K562 (cell line): ENCODE data around the gene INHA. TPM values are rescaled to one million over a fixed set of nuclear protein-coding genes. Genes with fewer than 3 reads are reported as not detected.

Experiments used
- BACH1 ChIP-seq: fragments of 200-800 bp; sonication (Bioruptor generic); IDR thresholded peaks from 2 replicates; pipeline ENCODE4 v1.6.1; 2016; ENCODE audit warnings: missing genetic modification characterization, missing compliant biosample characterization
- CEBPB ChIP-seq: fragments of 450-650 bp; IDR thresholded peaks from 2 replicates; pipeline ENCODE4 v1.6.1; 2016; ENCODE audit warnings: missing genetic modification characterization, missing compliant biosample characterization
- ELF4 ChIP-seq: fragments of 450-650 bp; formaldehyde crosslinking; IDR thresholded peaks from 2 replicates; pipeline ENCODE4 v1.4.0; 2022; ENCODE audit warnings: missing genetic modification characterization
- EP300 ChIP-seq: IDR thresholded peaks from 2 replicates; pipeline ENCODE4 v1.6.1; 2012; ENCODE audit warnings: low read length, improper control_type of control experiment
- ETV5 ChIP-seq: sonication (generic); formaldehyde crosslinking; IDR thresholded peaks from 2 replicates; pipeline ENCODE4 v1.4.0; 2020; ENCODE audit warnings: low read depth, mild to moderate bottlenecking, missing genetic modification reagents
- EZH2 ChIP-seq: IDR thresholded peaks from 2 replicates; pipeline ENCODE4 v1.6.1; 2012; ENCODE audit warnings: low read depth, mild to moderate bottlenecking, inconsistent platforms, low read length, borderline replicate concordance
- HNRNPH1 ChIP-seq: fragments of 200-400 bp; formaldehyde crosslinking; optimal IDR thresholded peaks from 2 replicates; pipeline ENCODE3; 2017; ENCODE audit warnings: low read depth, mild to moderate bottlenecking, low read length, moderate library complexity
- IFI16 ChIP-seq: fragments of 250-450 bp; sonication (Bioruptor Pico); IDR thresholded peaks from 2 replicates; pipeline ENCODE4 v2.1.2; 2022; ENCODE audit warnings: mild to moderate bottlenecking, inconsistent platforms
- JUND ChIP-seq, 2 experiments: IDR thresholded peaks; 2 replicates in 1 of 2; 3 replicates in 1 of 2; pipeline ENCODE4 v1.6.1; 2011; ENCODE audit warnings: borderline replicate concordance in 2 of 2, low read depth in 2 of 2, low read length in 2 of 2, improper control_type of control experiment in 1 of 2, missing biosample characterization in 1 of 2, missing genetic modification characterization in 1 of 2, missing genetic modification reagents in 1 of 2
- KAT7 ChIP-seq: sonication (generic); formaldehyde crosslinking; IDR thresholded peaks from 2 replicates; pipeline ENCODE4 v1.8.0; 2022; ENCODE audit warnings: missing genetic modification reagents, mild to moderate bottlenecking, borderline replicate concordance
- KLF10 ChIP-seq: fragments of 250-450 bp; sonication (Bioruptor Pico); IDR thresholded peaks from 2 replicates; pipeline ENCODE4 v1.6.1; 2021; ENCODE audit warnings: matching md5 sums
- NFIX ChIP-seq: fragments of 250-450 bp; sonication (Bioruptor Pico); IDR thresholded peaks from 2 replicates; pipeline ENCODE4 v1.4.0; 2020; ENCODE audit warnings: low read depth, mild to moderate bottlenecking, moderate library complexity
- NKRF ChIP-seq: fragments of 450-650 bp; IDR thresholded peaks from 2 replicates; pipeline ENCODE4 v1.6.1; 2016; ENCODE audit warnings: borderline replicate concordance
- NR2C1 ChIP-seq, 2 experiments: fragments of 450-650 bp; IDR thresholded peaks; 2 replicates each; pipeline ENCODE4 v1.6.1; 2017; ENCODE audit warnings: mild to moderate bottlenecking in 2 of 2, antibody characterized with exemption in 1 of 2, inconsistent platforms in 1 of 2, missing compliant biosample characterization in 1 of 2, missing genetic modification characterization in 1 of 2
- TCF7L2 ChIP-seq: fragments of 150-350 bp; IDR thresholded peaks from 2 replicates; pipeline ENCODE4 v1.6.1; 2016; ENCODE audit warnings: low read depth, mild to moderate bottlenecking, low read length, moderate library complexity
- ZNF212 ChIP-seq: fragments of 450-650 bp; formaldehyde crosslinking; IDR thresholded peaks from 2 replicates; pipeline ENCODE4 v1.4.0; 2020; ENCODE audit warnings: mild to moderate bottlenecking
- ZNF280A ChIP-seq: fragments of 450-650 bp; IDR thresholded peaks from 2 replicates; pipeline ENCODE4 v1.6.1; 2018; ENCODE audit warnings: mild to moderate bottlenecking, low read depth; ENCODE audit not compliant: partially characterized antibody
- ZNF398 ChIP-seq: fragments of 250-450 bp; sonication (Bioruptor Pico); IDR thresholded peaks from 2 replicates; pipeline ENCODE4 v1.8.0; 2021; ENCODE audit warnings: moderate library complexity, mild to moderate bottlenecking, inconsistent platforms
- ZNF79 ChIP-seq: fragments of 250-450 bp; sonication (Bioruptor Pico); IDR thresholded peaks from 2 replicates; pipeline ENCODE4 v1.4.0; 2020; ENCODE audit warnings: low read depth, mild to moderate bottlenecking, moderate library complexity
- polyA plus RNA-seq, 8 experiments: library from polyadenylated mRNA; depleted of rRNA in 4 of 8; stranded (reverse) in 5 of 8; unstranded in 3 of 8; fragments of >200 nt; fragmentation: Nextera tagmentation in 2 of 8; fragmentation: Illumina TruSeq in 1 of 8; extraction: Ambion mirVana in 2 of 8; extraction: Trizol in 1 of 8; gene quantifications; 2 replicates each; pipeline versions ENCODE4 v1.2.1 to v1.2.3, GENCODE V29; 2011 to 2014; ENCODE audit warnings: inconsistent platforms in 1 of 8, missing spikeins in 1 of 8
- total RNA-seq, 7 experiments: library from RNA; depleted of rRNA in 6 of 7; stranded (reverse); fragments of >200 nt in 6 of 7; fragmentation: Illumina TruSeq in 2 of 7; extraction: Trizol in 2 of 7; gene quantifications; 2 replicates each; pipeline versions ENCODE4 v1.2.1 to v1.2.3, GENCODE V29; 2011 to 2021; ENCODE audit warnings: low replicate concordance in 1 of 7
- TF ChIP-seq, protein P1 (sequence below): fragments of 450-650 bp; IDR thresholded peaks from 2 replicates; pipeline ENCODE4 v1.6.1; 2014; ENCODE audit warnings: low read depth, mild to moderate bottlenecking, moderate library complexity, borderline replicate concordance

The INHA gene
- total and polyA plus RNA-seq, 9 of the 15 experiments (the other 6 are each of a cell fraction or from before 2014, with no cell fraction given), result 0.07 to 1.9 (median 0.40) TPM

- no peak; the same call in 1 of the 2 replicates for TF ChIP-seq ETV5 (CRISPR knock-in tag)
- no peak for TF ChIP-seq EZH2
- peak; percentile 91 for TF ChIP-seq NR2C1 (IDR thresholded peaks at IDR 0.05)
- peak; percentile 87 for TF ChIP-seq NR2C1 (tag; IDR thresholded peaks at IDR 0.05)
- TF ChIP-seq ZNF79, result no peak
- no peak for TF ChIP-seq NFIX
- TF ChIP-seq CEBPB (tag), result no peak
- TF ChIP-seq HNRNPH1, result no peak
- no peak; the same call in 1 of the 2 replicates for TF ChIP-seq EP300
- no peak; the same call in 1 of the 2 replicates for TF ChIP-seq KAT7 (CRISPR knock-in tag)
- no peak for TF ChIP-seq BACH1
- no peak for TF ChIP-seq ZNF398 (CRISPR knock-in tag)
- TF ChIP-seq, protein P1, sequence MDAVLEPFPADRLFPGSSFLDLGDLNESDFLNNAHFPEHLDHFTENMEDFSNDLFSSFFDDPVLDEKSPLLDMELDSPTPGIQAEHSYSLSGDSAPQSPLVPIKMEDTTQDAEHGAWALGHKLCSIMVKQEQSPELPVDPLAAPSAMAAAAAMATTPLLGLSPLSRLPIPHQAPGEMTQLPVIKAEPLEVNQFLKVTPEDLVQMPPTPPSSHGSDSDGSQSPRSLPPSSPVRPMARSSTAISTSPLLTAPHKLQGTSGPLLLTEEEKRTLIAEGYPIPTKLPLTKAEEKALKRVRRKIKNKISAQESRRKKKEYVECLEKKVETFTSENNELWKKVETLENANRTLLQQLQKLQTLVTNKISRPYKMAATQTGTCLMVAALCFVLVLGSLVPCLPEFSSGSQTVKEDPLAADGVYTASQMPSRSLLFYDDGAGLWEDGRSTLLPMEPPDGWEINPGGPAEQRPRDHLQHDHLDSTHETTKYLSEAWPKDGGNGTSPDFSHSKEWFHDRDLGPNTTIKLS, result no peak; the same call in 1 of the 2 replicates
- TF ChIP-seq NKRF, result peak; percentile 98
- TF ChIP-seq JUND (IDR thresholded peaks at IDR 0.05; ENCODE audit: borderline replicate concordance, low read depth, low read length), result no peak
- TF ChIP-seq JUND (tag; IDR thresholded peaks at IDR 0.05; ENCODE audit: borderline replicate concordance, low read depth, low read length), result peak; percentile 12; the same call in 2 of the 3 replicates
- no peak for TF ChIP-seq ZNF212
- 0 out of 2 replicates have a peak, but pooled peaks have one; percentile 15 for TF ChIP-seq ELF4 (CRISPR knock-in tag)
- TF ChIP-seq KLF10, result no peak
- no peak for TF ChIP-seq TCF7L2
- TF ChIP-seq IFI16 (CRISPR knock-in tag), result no peak
- TF ChIP-seq ZNF280A, result no peak
Observed at GRCh38 chr2:219597552-219598307, 25.6 kb downstream of the INHA start, which contains the start of gene STK11IP (continued).
